Smooth muscle cell of the brain vasculature (primary cell): Measurements from ENCODE around the gene CHD9.
"Not testable (repeated sequence)": the region's sequence is repeated elsewhere in the genome, so short reads cannot be mapped to it uniquely, and the experiment has no call there.

ENCODE experiments used
- DNase-seq: peaks from one replicate; pipeline ENCODE4 v3.0.0-alpha.2; 2012; ENCODE audit warnings: low read depth, low spot score

Gene CHD9

GRCh38 chr16:53048139-53048915, 6.5 kb upstream of the CHD9 start:
- DNase-seq, result no peak

- DNase-seq, result not testable (repeated sequence)
These were observed 3.5 kb upstream of the CHD9 start for GRCh38 chr16:53051255-53051654.

- DNase-seq, result no peak
These were observed 2.0 kb upstream of the CHD9 start, which contains the start of gene CHD9NB for GRCh38 chr16:53052519-53053501. TSS of gene CHD9NB (minus strand) at chr16:53052897. CDS start at chr16:53044158, 8,739 bp downstream.

- no peak for DNase-seq
These were observed 673 bp upstream of the CHD9 start for GRCh38 chr16:53053967-53054669.

GRCh38 chr16:53055541-53056391, 975 bp downstream of the CHD9 start:
- no peak for DNase-seq

GRCh38 chr16:53056392-53056881, 1.6 kb downstream of the CHD9 start:
- DNase-seq, result no peak

GRCh38 chr16:53057658-53058057, 2.9 kb downstream of the CHD9 start:
- DNase-seq, result no peak

- DNase-seq, result no peak
These were observed 3.6 kb downstream of the CHD9 start for GRCh38 chr16:53058441-53058840.

- DNase-seq, result no peak
These were observed 4.1 kb downstream of the CHD9 start for GRCh38 chr16:53058882-53059281.

- DNase-seq, result no peak
These were observed 4.9 kb downstream of the CHD9 start for GRCh38 chr16:53059672-53060071.

GRCh38 chr16:53061256-53061655, 6.5 kb downstream of the CHD9 start:
- no peak for DNase-seq

GRCh38 chr16:53061701-53062159, 6.9 kb downstream of the CHD9 start:
- DNase-seq, result no peak

GRCh38 chr16:53064081-53064578, 9.3 kb downstream of the CHD9 start:
- DNase-seq, result no peak

GRCh38 chr16:53065461-53066061, 10.8 kb downstream of the CHD9 start:
- DNase-seq, result no peak

GRCh38 chr16:53067675-53068074, 12.9 kb downstream of the CHD9 start:
- DNase-seq, result no peak

- no peak for DNase-seq
These were observed 13.6 kb downstream of the CHD9 start for GRCh38 chr16:53068423-53068833.

GRCh38 chr16:53069772-53070171, 15.0 kb downstream of the CHD9 start:
- no peak for DNase-seq

GRCh38 chr16:53071748-53072301, 17.0 kb downstream of the CHD9 start:
- no peak for DNase-seq

- DNase-seq, result no peak
These were observed 18.2 kb downstream of the CHD9 start for GRCh38 chr16:53073022-53073421.

- DNase-seq, result not testable (repeated sequence)
These were observed 19.5 kb downstream of the CHD9 start for GRCh38 chr16:53074296-53074695.
